Superior temporal gyrus (tissue), 1 donor: Measurements from ENCODE around the gene CCR5AS.

Experiments used
- DNase-seq: peaks from one replicate; pipeline ENCODE4 v3.0.0-alpha.2; 2016; ENCODE audit errors: extremely low spot score

CCR5AS gene

DNA sequence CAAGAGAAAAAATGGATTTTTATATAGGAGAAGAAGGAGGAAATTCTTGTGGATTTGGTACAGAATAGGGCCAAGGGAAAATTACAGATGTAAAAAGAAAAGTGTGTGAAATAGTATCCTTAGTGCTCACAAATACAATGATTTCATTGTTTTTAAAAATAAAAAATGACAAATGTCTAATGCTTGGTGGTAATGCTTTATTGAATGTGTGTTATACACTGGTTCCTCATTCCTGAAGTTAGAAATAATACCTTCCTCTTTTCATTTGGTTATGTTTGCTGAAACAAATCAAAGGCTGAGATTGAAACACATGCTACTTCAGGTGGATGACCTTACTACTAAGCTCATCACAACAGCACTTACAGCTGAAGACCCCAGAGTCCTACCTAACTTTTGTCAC, 90.7 kb downstream of the CCR5AS start:
- no peak for DNase-seq

- no peak for DNase-seq
These were observed 92.3 kb downstream of the CCR5AS start for GRCh38 chr3:46314517-46314916.
